Measurements from ENCODE around the gene HIP1R. TPM values are rescaled to one million over a fixed set of nuclear protein-coding genes. Genes with fewer than 3 reads are reported as not detected.
A peak's percentile ranks its signal among the peaks of the same experiment; 100 is the strongest.

HIP1R gene
- total RNA-seq, 1 donor from 2014 or later: 86.5 TPM

DNA sequence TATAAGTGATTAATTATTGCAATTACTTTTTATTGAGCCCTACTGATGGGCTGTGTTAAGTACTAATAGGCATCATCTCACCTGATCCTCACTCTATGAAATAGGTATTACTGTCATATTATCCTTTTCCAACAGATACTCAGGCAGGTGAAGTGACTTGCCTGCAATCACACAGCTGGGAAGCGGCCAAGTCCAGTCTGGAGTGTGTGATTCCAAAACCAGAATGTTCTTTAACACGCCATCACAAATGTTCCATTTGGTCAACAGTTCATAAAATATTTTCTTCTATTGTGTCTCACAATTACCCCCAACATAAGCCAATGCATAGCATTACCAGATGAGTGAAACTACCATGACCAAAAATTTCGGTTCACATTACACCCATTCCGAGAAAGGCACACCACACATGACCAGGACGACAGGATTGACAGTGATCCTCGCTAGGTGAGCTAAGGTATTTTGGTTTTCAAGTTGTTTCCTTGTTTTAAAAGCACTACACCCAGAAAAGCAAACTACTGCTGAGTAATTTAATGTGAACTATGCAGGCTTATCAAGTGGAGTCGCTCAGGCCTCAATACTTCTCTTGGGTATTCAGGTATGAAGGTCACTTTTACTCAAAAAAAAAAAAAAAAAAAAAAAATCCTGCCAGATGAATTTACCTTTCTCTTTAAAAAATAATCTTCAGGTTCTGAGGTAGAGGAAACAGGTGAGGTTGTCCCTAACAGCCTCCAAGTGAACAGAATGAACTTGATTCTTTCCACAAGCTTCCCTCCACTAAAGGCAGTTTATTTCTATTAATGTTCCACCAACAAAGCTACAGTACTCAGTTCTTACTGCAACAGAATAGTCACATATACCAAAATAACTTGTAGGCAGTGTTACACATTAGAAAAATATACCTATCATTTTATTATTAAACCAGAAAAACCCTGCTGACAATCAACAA, 58.2 kb downstream of the HIP1R start:
- DNase-seq (ENCODE audit: low read depth): no peak
- Histone ChIP-seq H3K4me3 (ENCODE audit: low read depth, low read length) (no peak overlapping the region), H3K36me3 (ENCODE audit: control insufficient read depth, insufficient read depth, low read length) (no peaks in the 10 kb centered on the region), H3K27me3 (ENCODE audit: control insufficient read depth, insufficient read depth, low read length) (no peaks in the 10 kb centered on the region)
- TF ChIP-seq, protein P1, sequence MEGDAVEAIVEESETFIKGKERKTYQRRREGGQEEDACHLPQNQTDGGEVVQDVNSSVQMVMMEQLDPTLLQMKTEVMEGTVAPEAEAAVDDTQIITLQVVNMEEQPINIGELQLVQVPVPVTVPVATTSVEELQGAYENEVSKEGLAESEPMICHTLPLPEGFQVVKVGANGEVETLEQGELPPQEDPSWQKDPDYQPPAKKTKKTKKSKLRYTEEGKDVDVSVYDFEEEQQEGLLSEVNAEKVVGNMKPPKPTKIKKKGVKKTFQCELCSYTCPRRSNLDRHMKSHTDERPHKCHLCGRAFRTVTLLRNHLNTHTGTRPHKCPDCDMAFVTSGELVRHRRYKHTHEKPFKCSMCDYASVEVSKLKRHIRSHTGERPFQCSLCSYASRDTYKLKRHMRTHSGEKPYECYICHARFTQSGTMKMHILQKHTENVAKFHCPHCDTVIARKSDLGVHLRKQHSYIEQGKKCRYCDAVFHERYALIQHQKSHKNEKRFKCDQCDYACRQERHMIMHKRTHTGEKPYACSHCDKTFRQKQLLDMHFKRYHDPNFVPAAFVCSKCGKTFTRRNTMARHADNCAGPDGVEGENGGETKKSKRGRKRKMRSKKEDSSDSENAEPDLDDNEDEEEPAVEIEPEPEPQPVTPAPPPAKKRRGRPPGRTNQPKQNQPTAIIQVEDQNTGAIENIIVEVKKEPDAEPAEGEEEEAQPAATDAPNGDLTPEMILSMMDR (IDR thresholded peaks at IDR 0.05; ENCODE audit: insufficient read depth, low read length, poor library complexity, severe bottlenecking): no peak

DNA sequence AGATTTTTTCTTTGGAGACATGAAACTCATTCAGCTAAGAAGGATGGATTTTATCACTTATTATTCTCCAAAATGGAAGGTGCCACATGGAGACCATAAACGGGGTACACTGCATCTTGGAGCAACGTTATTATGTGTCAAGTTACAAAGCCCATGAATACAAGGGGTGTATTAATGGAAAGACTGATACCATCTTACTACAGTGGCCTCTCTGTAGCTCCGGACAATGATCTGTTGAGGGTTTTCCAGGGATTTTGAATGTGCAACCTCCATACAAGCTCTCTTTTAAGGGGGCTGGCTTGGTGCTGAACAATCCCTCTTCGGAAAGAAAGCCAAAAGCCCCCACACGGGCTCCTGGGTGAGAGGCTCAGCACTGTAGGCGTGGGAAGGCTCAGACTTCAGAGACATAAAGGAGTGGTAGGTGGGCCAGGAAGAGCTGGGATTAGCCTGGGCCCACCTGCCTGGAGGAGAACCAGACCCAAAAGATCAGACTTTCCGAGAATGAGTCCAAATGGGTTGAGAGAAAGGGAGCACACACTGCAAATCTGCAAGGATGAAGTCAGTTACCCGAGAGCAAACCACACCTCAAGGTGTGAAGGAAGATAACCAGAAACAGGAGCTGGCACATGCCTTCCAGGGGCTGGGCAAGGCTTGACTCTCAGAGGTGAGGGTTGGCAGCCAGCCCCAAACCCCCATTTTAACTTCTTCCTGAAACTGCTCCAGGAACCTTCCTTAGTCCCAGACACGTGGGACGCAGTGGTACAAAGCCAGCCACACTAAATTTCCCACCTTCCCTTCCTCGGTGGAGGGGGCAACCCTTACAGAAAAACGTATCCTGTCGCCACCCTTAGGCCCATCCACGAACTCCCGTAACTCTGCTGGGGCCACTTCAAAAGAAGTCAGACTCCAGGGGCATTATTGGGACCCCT, 59.2 kb downstream of the HIP1R start:
- peak overlapping the region; percentile 97 for H3K4me3 ChIP-seq (ENCODE audit: low read depth, low read length)
- H3K27me3 ChIP-seq (ENCODE audit: control insufficient read depth, insufficient read depth, low read length): no peaks in the 10 kb centered on the region
- TF ChIP-seq, protein P1 (IDR thresholded peaks at IDR 0.05; ENCODE audit: insufficient read depth, low read length, poor library complexity, severe bottlenecking): no peak
- DNase-seq (ENCODE audit: low read depth): no peak
- H3K36me3 ChIP-seq (ENCODE audit: control insufficient read depth, insufficient read depth, low read length): no peaks in the 10 kb centered on the region

DNA sequence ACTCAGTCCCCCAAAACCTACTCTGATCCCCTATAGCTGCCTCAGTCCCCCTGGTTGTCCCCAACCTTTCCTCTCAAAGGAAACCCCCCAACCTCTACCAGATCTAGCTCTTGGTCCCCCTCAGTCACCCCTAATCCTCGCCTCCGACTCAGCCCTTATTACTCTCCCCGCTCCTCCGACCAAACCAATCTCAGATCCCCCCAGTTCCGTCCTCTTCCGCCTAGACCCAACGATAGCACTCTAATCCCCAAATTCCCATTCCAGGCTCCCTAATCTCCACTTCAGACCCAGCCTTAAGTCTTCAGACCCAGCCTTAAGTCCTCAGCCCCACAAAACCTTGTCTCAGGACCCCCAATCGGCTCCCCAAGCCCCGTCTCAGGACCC, 60.1 kb downstream of the HIP1R start:
- DNase-seq (ENCODE audit: low read depth): no peak
- H3K4me3 ChIP-seq (ENCODE audit: low read depth, low read length): peak overlapping the region; percentile 97
- no peaks in the 10 kb centered on the region for H3K36me3 ChIP-seq (ENCODE audit: control insufficient read depth, insufficient read depth, low read length)
- no peaks in the 10 kb centered on the region for H3K27me3 ChIP-seq (ENCODE audit: control insufficient read depth, insufficient read depth, low read length)
- TF ChIP-seq, protein P1 (IDR thresholded peaks at IDR 0.05; ENCODE audit: insufficient read depth, low read length, poor library complexity, severe bottlenecking): no peak

DNA sequence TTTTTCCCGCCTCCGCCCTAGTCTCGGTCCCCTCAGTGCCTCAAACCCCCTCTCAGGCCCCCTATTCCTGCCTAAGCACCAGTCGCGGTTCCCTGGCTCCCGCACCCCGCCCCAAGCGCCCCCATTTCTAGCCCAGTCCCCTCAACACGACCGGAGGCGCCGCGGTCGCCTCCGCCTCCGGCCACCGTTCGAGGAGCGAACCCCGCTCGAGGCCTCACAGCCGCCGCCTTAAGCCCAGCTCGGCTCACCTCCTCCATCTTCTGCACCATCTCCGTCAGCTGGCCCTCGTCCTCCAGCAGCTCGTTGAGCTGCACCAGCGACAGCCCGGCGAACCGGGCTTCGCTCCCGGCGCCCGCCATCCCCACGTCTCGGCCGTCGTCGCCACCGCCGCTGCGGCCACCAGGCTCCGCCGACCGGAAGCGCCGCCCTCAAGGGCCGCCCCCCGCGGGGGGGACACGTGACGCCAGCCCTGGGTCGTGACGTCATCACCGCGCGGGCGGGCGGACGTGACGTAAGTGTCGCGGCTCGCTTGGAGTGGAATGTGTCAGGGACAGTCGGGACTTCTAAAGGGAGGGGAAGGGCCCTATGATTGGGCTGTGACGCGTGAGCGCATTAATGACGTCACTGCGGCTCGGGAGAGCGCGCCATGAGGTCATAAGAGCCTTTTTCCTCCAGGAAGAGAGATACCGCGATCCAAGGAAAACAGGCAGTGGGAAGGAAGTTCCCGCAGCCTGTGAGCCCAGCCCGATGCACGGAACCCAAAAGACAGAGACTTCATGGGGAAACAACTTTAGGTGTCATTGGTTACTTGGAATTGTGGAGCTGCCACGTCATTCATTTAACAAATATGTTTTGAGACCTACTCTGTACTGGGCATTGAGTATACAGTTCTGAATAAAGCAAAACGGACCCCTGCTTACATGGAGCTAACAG, 60.7 kb downstream of the HIP1R start, which contains the start of gene VPS37B:
VPS37B (minus strand) TSS at position 421 of the 933 bp plus-strand sequence; CDS start at position 359, 62 bp downstream.
- TF ChIP-seq, protein P1 (IDR thresholded peaks at IDR 0.05; ENCODE audit: insufficient read depth, low read length, poor library complexity, severe bottlenecking): no peak

DNA sequence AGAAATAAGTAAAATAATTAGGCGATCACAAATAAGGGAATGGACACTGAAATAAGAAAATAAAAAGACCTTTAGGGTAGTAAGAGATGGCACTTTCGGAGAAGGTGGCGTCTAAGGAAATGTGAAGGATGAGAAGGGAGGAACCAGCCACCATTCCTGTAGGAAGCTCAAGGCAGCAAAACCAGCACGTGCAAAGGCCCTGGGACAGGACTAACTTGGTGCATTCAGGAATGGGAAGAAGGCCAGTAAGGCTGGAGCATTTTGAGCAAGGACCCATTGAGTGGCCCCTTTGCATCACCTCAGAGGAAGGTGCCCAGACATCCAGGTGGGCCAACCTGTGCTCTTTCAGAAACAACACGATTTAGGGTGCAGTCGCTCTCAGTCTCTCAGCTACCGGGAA, 61.4 kb downstream of the HIP1R start:
- Histone ChIP-seq H3K27me3 (ENCODE audit: control insufficient read depth, insufficient read depth, low read length) (no peaks in the 10 kb centered on the region), H3K4me3 (ENCODE audit: low read depth, low read length) (no peak overlapping the region), H3K36me3 (ENCODE audit: control insufficient read depth, insufficient read depth, low read length) (no peaks in the 10 kb centered on the region)
- no peak for DNase-seq (ENCODE audit: low read depth)
- TF ChIP-seq, protein P1 (IDR thresholded peaks at IDR 0.05; ENCODE audit: insufficient read depth, low read length, poor library complexity, severe bottlenecking): no peak

More for the DNA sequence above, 60.7 kb downstream of the HIP1R start, which contains the start of gene VPS37B:
- no peak for DNase-seq (ENCODE audit: low read depth)
- Histone ChIP-seq H3K36me3 (ENCODE audit: control insufficient read depth, insufficient read depth, low read length) (no peaks in the 10 kb centered on the region), H3K27me3 (ENCODE audit: control insufficient read depth, insufficient read depth, low read length) (no peaks in the 10 kb centered on the region), H3K4me3 (ENCODE audit: low read depth, low read length) (peak within 1 kb of the TSS; percentile 97)
